ENCODE results near the gene WDR43. TPM values are rescaled to one million over a fixed set of nuclear protein-coding genes. Genes with fewer than 3 reads are reported as not detected.
A peak's percentile ranks its signal among the peaks of the same experiment; 100 is the strongest.

WDR43 gene
- polyA plus RNA-seq, 1 donor from 2014 or later = 24.4 TPM

DNA sequence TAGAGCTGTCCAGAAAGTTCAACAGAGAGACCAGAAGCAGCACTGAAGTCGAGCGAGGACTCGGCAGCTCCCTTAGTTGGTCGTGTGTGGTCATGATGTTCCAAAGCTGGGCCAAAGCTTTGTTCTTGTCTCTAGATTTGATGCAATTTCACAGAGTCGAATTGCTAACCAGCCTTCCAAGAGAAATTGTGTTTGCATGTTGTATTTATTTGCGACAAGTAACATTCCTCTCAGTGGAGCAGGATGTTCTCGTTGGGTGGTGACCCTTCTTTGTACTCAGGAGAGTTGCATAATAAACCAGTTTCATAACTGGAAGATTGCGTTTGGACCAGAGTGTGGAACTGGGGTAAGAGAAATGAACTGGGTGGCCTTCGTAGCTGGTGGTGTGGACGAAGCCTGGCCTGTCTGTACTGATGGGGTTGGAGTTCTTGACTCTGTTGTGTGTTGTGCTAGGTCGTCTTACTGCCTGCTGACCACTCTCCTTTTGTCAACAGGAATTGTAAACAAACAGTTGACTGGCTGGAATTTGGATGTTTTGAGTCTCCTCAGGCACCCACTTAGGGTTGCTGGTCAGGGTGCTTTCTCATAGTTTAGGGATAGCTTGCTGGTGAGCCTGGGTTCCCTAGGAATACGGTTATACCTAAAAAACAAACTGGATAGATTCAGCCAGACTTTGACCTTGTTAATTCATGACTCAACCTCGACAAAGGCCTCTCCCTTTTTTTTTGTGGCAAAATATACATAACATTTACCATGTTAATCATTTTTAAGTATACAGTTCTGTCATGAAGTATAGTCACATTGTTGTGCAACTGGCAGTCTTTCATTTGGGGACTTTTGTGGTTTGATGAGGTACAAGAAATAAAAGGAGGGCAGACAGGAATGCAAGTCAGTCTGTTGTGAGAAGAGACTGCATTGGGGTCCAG lies 57.7 kb downstream of the WDR43 start:
- Histone ChIP-seq H2AFZ (ENCODE audit: low read depth, low read length) (no peak overlapping the region), H3K36me3 (ENCODE audit: insufficient read depth, low read length) (peaks cover 6% of the 10 kb centered on the region), H3K79me2 (replicated peaks; ENCODE audit: insufficient read depth, low read length) (no peaks in the 10 kb centered on the region), H3K27ac (ENCODE audit: low read length) (no peak overlapping the region), H3K27me3 (ENCODE audit: insufficient read depth, low read depth, low read length) (no peaks in the 10 kb centered on the region), H3K4me3 (ENCODE audit: low read length) (no peak overlapping the region), H3F3A (ENCODE audit: insufficient read depth, low read length, poor library complexity, severe bottlenecking) (no peaks in the 10 kb centered on the region), H3K4me2 (ENCODE audit: low read length) (no peak overlapping the region), H4K20me1 (ENCODE audit: insufficient read depth) (no peaks in the 10 kb centered on the region), H3K9me3 (ENCODE audit: low read length) (peaks cover 8% of the 10 kb centered on the region), H3K9me2 (ENCODE audit: insufficient read depth, low read length) (no peaks in the 10 kb centered on the region), H3K9ac (ENCODE audit: low read length) (no peak overlapping the region)
- TF ChIP-seq, protein P1, sequence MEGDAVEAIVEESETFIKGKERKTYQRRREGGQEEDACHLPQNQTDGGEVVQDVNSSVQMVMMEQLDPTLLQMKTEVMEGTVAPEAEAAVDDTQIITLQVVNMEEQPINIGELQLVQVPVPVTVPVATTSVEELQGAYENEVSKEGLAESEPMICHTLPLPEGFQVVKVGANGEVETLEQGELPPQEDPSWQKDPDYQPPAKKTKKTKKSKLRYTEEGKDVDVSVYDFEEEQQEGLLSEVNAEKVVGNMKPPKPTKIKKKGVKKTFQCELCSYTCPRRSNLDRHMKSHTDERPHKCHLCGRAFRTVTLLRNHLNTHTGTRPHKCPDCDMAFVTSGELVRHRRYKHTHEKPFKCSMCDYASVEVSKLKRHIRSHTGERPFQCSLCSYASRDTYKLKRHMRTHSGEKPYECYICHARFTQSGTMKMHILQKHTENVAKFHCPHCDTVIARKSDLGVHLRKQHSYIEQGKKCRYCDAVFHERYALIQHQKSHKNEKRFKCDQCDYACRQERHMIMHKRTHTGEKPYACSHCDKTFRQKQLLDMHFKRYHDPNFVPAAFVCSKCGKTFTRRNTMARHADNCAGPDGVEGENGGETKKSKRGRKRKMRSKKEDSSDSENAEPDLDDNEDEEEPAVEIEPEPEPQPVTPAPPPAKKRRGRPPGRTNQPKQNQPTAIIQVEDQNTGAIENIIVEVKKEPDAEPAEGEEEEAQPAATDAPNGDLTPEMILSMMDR (IDR thresholded peaks at IDR 0.05; ENCODE audit: poor library complexity, severe bottlenecking) = no peak
- TF ChIP-seq EP300 (conservative IDR thresholded peaks at IDR 0.05; ENCODE audit: poor library complexity, severe bottlenecking) (no peak), MXI1 (conservative IDR thresholded peaks at IDR 0.05; ENCODE audit: poor library complexity, severe bottlenecking) (no peak)
- TF ChIP-seq, protein P2, sequence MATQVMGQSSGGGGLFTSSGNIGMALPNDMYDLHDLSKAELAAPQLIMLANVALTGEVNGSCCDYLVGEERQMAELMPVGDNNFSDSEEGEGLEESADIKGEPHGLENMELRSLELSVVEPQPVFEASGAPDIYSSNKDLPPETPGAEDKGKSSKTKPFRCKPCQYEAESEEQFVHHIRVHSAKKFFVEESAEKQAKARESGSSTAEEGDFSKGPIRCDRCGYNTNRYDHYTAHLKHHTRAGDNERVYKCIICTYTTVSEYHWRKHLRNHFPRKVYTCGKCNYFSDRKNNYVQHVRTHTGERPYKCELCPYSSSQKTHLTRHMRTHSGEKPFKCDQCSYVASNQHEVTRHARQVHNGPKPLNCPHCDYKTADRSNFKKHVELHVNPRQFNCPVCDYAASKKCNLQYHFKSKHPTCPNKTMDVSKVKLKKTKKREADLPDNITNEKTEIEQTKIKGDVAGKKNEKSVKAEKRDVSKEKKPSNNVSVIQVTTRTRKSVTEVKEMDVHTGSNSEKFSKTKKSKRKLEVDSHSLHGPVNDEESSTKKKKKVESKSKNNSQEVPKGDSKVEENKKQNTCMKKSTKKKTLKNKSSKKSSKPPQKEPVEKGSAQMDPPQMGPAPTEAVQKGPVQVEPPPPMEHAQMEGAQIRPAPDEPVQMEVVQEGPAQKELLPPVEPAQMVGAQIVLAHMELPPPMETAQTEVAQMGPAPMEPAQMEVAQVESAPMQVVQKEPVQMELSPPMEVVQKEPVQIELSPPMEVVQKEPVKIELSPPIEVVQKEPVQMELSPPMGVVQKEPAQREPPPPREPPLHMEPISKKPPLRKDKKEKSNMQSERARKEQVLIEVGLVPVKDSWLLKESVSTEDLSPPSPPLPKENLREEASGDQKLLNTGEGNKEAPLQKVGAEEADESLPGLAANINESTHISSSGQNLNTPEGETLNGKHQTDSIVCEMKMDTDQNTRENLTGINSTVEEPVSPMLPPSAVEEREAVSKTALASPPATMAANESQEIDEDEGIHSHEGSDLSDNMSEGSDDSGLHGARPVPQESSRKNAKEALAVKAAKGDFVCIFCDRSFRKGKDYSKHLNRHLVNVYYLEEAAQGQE (IDR thresholded peaks at IDR 0.05; ENCODE audit: borderline replicate concordance) = no peak

DNA sequence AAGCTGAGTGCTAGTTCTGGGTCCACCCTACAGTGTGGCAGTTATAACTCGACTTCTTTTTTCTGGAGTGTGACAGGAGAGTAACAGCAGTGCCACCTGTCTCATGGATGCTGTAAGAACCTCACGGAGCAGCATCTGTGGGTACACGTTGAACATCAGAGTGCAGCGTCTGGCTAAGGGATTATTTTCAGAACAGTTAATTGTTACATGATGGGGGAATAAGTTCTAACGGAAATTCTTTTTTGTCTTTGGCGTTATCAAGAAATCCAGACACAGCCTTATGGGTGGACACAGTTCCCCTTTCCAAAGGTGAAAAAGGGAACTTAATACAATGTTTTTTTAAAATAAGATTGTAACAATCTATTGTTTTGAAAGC lies 58.4 kb downstream of the WDR43 start:
- Histone ChIP-seq H3K36me3 (ENCODE audit: insufficient read depth, low read length) (peaks cover 6% of the 10 kb centered on the region), H3K9ac (ENCODE audit: low read length) (no peak overlapping the region), H3F3A (ENCODE audit: insufficient read depth, low read length, poor library complexity, severe bottlenecking) (no peaks in the 10 kb centered on the region), H3K27me3 (ENCODE audit: insufficient read depth, low read depth, low read length) (no peaks in the 10 kb centered on the region), H3K4me3 (ENCODE audit: low read length) (no peak overlapping the region), H3K9me2 (ENCODE audit: insufficient read depth, low read length) (no peaks in the 10 kb centered on the region), H3K27ac (ENCODE audit: low read length) (no peak overlapping the region), H2AFZ (ENCODE audit: low read depth, low read length) (no peak overlapping the region), H3K4me2 (ENCODE audit: low read length) (no peak overlapping the region), H4K20me1 (ENCODE audit: insufficient read depth) (no peaks in the 10 kb centered on the region), H3K9me3 (ENCODE audit: low read length) (peaks cover 8% of the 10 kb centered on the region), H3K79me2 (replicated peaks; ENCODE audit: insufficient read depth, low read length) (no peaks in the 10 kb centered on the region)
- TF ChIP-seq POLR2AphosphoS5 (IDR thresholded peaks at IDR 0.05) (no peak), EP300 (conservative IDR thresholded peaks at IDR 0.05; ENCODE audit: poor library complexity, severe bottlenecking) (no peak), SMC3 (conservative IDR thresholded peaks at IDR 0.05; ENCODE audit: poor library complexity) (peak; percentile 45), MXI1 (conservative IDR thresholded peaks at IDR 0.05; ENCODE audit: poor library complexity, severe bottlenecking) (no peak), TAF1 (IDR thresholded peaks at IDR 0.05; ENCODE audit: low read depth) (no peak), RAD21 (conservative IDR thresholded peaks at IDR 0.05) (peak; percentile 30)
- TF ChIP-seq, protein P1 (IDR thresholded peaks at IDR 0.05; ENCODE audit: poor library complexity, severe bottlenecking) = peak; percentile 46
